GM21717 (cell line): Measurements from ENCODE around the gene KRTAP19-1.
"Not testable (repeated sequence)": the region's sequence is repeated elsewhere in the genome, so short reads cannot be mapped to it uniquely, and the experiment has no call there.

Source experiments
- ATAC-seq: cut with Tn5 transposase; IDR thresholded peaks from one replicate; pipeline ENCODE4 v1.9.1; 2021; ENCODE audit warnings: mild to moderate bottlenecking, moderate library complexity; ENCODE audit not compliant: unreplicated experiment

The KRTAP19-1 gene

GRCh38 chr21:30480145-30480544 lies at the start of gene KRTAP19-1:
Gene KRTAP19-1, minus strand, starts transcription at chr21:30480367. Its CDS starts 50 bp downstream, at chr21:30480317.
- no peak for ATAC-seq

- no peak for ATAC-seq
Observed at GRCh38 chr21:30518876-30519275, 38.7 kb upstream of the KRTAP19-1 start.

- no peak for ATAC-seq
Observed at GRCh38 chr21:30515681-30516080, 35.5 kb upstream of the KRTAP19-1 start.

- ATAC-seq: not testable (repeated sequence)
Observed at GRCh38 chr21:30505621-30506205, 25.5 kb upstream of the KRTAP19-1 start.

- no peak for ATAC-seq
Observed at GRCh38 chr21:30502041-30502440, 21.9 kb upstream of the KRTAP19-1 start, which contains the start of gene KRTAP19-5. Gene KRTAP19-5, minus strand, starts transcription at chr21:30502141. Its CDS starts 51 bp downstream, at chr21:30502090.

GRCh38 chr21:30497065-30497464 lies 16.9 kb upstream of the KRTAP19-1 start, which contains the start of gene KRTAP19-4:
Gene KRTAP19-4, minus strand, starts transcription at chr21:30497165. Its CDS starts 55 bp downstream, at chr21:30497110.
- no peak for ATAC-seq

- no peak for ATAC-seq
Observed at GRCh38 chr21:30491963-30492428, 11.8 kb upstream of the KRTAP19-1 start, which contains the start of gene KRTAP19-3. Gene KRTAP19-3, minus strand, starts transcription at chr21:30492013. Its CDS starts 56 bp downstream, at chr21:30491957.

GRCh38 chr21:30487336-30487735 lies 7.2 kb upstream of the KRTAP19-1 start, which contains the start of gene KRTAP19-2:
Gene KRTAP19-2, minus strand, starts transcription at chr21:30487436. Its CDS starts 88 bp downstream, at chr21:30487348.
- no peak for ATAC-seq

GRCh38 chr21:30486180-30486579 lies 6.0 kb upstream of the KRTAP19-1 start:
- ATAC-seq: no peak

GRCh38 chr21:30482130-30482529 lies 2.0 kb upstream of the KRTAP19-1 start:
- ATAC-seq: no peak

- no peak for ATAC-seq
Observed at GRCh38 chr21:30479259-30479658, 908 bp downstream of the KRTAP19-1 start.

- ATAC-seq: no peak
Observed at GRCh38 chr21:30478004-30478403, 2.2 kb downstream of the KRTAP19-1 start.

GRCh38 chr21:30468900-30469714 lies 11.1 kb downstream of the KRTAP19-1 start:
- no peak for ATAC-seq

- no peak for ATAC-seq
Observed at GRCh38 chr21:30463713-30464112, 16.5 kb downstream of the KRTAP19-1 start.

GRCh38 chr21:30448514-30448913 lies 31.7 kb downstream of the KRTAP19-1 start:
- no peak for ATAC-seq

GRCh38 chr21:30447056-30447455 lies 33.1 kb downstream of the KRTAP19-1 start:
- ATAC-seq: no peak

GRCh38 chr21:30444204-30444603 lies 36.0 kb downstream of the KRTAP19-1 start:
- ATAC-seq: no peak

GRCh38 chr21:30443226-30443625 lies 36.9 kb downstream of the KRTAP19-1 start:
- no peak for ATAC-seq

- no peak for ATAC-seq
Observed at GRCh38 chr21:30439975-30440374, 40.2 kb downstream of the KRTAP19-1 start, which contains the start of gene KRTAP15-1. Gene KRTAP15-1, plus strand, starts transcription at chr21:30440275. Its CDS starts 53 bp downstream, at chr21:30440328.

GRCh38 chr21:30437010-30437565 lies 43.1 kb downstream of the KRTAP19-1 start:
- ATAC-seq: no peak

GRCh38 chr21:30434033-30434631 lies 46.0 kb downstream of the KRTAP19-1 start:
- ATAC-seq: no peak
